Measurements from ENCODE around the gene PFDN1. TPM values are rescaled to one million over a fixed set of nuclear protein-coding genes. Genes with fewer than 3 reads are reported as not detected.
"Not testable (repeated sequence)": the region's sequence is repeated elsewhere in the genome, so short reads cannot be mapped to it uniquely, and the experiment has no call there.

Gene PFDN1
- total and polyA plus RNA-seq, 12 donors, result 49.1 to 194 (median 86.8) TPM

DNA sequence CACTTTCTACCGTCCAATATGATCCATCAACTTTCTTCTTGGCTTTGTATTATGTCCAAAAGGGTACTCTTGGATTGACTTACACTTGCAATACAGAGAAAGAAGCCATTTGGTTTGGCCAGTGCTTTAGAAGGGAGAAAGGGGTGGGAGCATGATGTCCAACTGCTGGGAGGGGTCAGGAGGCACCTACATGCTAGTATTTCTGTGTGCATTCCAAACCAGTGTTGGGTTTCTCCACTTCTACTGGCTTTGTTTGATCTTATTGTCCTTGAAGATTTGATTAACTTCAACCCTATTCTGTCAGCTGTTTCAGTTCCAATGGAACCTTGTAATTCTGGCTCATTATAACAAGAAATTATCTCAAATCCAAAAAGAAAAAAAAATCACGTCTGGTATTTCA lies 100.3 kb downstream of the PFDN1 start:
- peak overlapping the region; percentile 8 to 56 (median 48) for H3K27ac ChIP-seq
- H3K9me3 ChIP-seq (replicated peaks in 1 of 3), result no peaks in the 10 kb centered on the region
- peaks cover 14 to 35% of the 10 kb centered on the region in 2 donors for H3K4me1 ChIP-seq (replicated peaks in 1 of 2)
- no peaks in the 10 kb centered on the region for H3K27me3 ChIP-seq
- TF ChIP-seq, protein P1, sequence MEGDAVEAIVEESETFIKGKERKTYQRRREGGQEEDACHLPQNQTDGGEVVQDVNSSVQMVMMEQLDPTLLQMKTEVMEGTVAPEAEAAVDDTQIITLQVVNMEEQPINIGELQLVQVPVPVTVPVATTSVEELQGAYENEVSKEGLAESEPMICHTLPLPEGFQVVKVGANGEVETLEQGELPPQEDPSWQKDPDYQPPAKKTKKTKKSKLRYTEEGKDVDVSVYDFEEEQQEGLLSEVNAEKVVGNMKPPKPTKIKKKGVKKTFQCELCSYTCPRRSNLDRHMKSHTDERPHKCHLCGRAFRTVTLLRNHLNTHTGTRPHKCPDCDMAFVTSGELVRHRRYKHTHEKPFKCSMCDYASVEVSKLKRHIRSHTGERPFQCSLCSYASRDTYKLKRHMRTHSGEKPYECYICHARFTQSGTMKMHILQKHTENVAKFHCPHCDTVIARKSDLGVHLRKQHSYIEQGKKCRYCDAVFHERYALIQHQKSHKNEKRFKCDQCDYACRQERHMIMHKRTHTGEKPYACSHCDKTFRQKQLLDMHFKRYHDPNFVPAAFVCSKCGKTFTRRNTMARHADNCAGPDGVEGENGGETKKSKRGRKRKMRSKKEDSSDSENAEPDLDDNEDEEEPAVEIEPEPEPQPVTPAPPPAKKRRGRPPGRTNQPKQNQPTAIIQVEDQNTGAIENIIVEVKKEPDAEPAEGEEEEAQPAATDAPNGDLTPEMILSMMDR (IDR thresholded peaks at IDR 0.05), result no peak
- no peak for TF ChIP-seq POLR2A (IDR thresholded peaks at IDR 0.05)
- intact Hi-C loops (cut with DNase I), result no loop called here
- 32 to 50% (median 34%) methylated on average over 2 of the region's 2 CpGs for WGBS, 4 donors
- no peak overlapping the region for H3K4me3 ChIP-seq
- H3K36me3 ChIP-seq (replicated peaks in 1 of 2), result no peaks in the 10 kb centered on the region
- peak in 3 of 7 donors; percentile 42 to 54 (median 42) for DNase-seq

DNA sequence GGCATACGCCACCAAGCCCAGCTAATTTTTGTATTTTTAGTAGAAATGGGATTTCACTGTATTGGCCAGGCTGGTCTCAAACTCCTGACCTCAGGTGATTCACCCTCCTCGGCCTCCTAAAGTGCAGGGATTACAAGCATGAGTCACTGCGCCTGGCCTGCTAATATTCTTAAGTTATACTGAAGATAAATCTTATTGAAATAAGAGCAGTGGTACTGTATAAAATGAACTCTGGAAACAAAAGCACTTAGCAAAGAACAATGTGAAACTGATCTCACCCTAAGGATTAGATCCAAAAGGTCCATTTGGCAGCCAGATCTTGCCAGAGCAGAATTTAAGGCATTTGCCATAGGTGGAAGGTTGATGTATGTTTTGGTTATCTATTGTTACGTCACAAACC lies 100.8 kb downstream of the PFDN1 start:
- 52 to 66% (median 62%) methylated on average over 4 of the region's 4 CpGs for WGBS, 4 donors

DNA sequence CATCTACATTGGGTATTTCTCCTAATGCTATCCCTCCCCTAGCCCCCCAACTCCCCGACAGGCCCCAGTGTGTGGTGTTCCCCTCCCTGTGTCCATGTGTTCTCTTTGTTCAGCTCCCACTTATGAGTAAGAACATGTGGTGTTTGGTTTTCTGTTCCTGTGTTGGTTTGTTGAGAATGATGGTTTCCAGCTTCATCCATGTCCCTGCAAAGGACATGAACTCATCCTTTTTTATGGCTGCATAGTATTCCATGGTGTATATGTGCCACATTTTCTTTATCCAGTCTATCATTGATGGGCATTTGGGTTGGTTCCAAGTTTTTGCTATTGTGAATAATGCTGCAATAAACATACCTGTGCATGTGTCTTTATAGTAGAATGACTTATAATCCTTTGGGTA lies 104.0 kb downstream of the PFDN1 start:
- H3K27ac ChIP-seq; H3K36me3 ChIP-seq (replicated peaks in 1 of 2); H3K9me3 ChIP-seq (replicated peaks in 1 of 3); DNase-seq; intact Hi-C loops (cut with DNase I); H3K4me3 ChIP-seq; H3K27me3 ChIP-seq: not testable (repeated sequence)
- WGBS, 4 donors, result 78 to 100% (median 92%) methylated on average over 1 of the region's 1 CpG
- H3K4me1 ChIP-seq (replicated peaks in 1 of 2), result peaks cover 20 to 35% of the 10 kb centered on the region in 2 donors

More for the DNA sequence above, 100.8 kb downstream of the PFDN1 start:
- intact Hi-C loops (cut with DNase I), result no loop called here
- Histone ChIP-seq H3K27me3 (no peaks in the 10 kb centered on the region), H3K4me3 (no peak overlapping the region), H3K4me1 (replicated peaks in 1 of 2) (peaks cover 14 to 36% of the 10 kb centered on the region in 2 donors), H3K9me3 (replicated peaks in 1 of 3) (no peaks in the 10 kb centered on the region), H3K36me3 (replicated peaks in 1 of 2) (no peaks in the 10 kb centered on the region), H3K27ac (peak overlapping the region in 4 of 5 donors; percentile 15 to 56 (median 51))
- no peak for TF ChIP-seq POLR2A (IDR thresholded peaks at IDR 0.05)
- TF ChIP-seq, protein P1 (IDR thresholded peaks at IDR 0.05), result no peak
- DNase-seq, result no peak

DNA sequence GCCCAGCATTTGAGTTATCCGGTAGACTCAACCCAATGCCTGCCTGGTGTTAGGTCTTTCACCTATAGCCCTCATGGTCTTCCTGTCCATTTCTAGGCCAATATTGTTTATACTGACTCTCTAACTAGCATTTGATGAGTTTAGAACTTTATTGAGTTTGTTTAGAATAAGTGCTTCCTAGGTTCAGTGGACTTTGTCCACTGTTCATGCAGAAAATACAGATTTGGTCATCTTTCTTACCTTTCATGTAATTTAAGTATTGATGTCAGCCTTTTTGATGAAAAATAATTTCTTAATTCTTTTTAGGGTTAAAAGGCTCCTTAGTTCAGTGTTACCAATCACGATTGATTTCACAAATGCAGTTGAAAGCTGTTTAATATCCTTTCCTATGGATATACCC lies 105.9 kb downstream of the PFDN1 start:
- no peak overlapping the region for H3K4me3 ChIP-seq
- WGBS, 4 donors, result 88 to 99% (median 95%) methylated on average over 2 of the region's 2 CpGs
- peaks cover 14 to 20% of the 10 kb centered on the region in 2 donors for H3K4me1 ChIP-seq (replicated peaks in 1 of 2)
- no peaks in the 10 kb centered on the region for H3K27me3 ChIP-seq
- peak overlapping the region in 4 of 5 donors; percentile 31 to 65 (median 56) for H3K27ac ChIP-seq
- no peak for DNase-seq
- intact Hi-C loops (cut with DNase I), result no loop called here
- H3K36me3 ChIP-seq (replicated peaks in 1 of 2), result no peaks in the 10 kb centered on the region
- TF ChIP-seq, protein P1 (IDR thresholded peaks at IDR 0.05), result no peak
- no peak for TF ChIP-seq POLR2A (IDR thresholded peaks at IDR 0.05)
- no peaks in the 10 kb centered on the region for H3K9me3 ChIP-seq (replicated peaks in 1 of 3)

GRCh38 chr5:140196115-140196814 lies 106.6 kb downstream of the PFDN1 start:
- DNase-seq, result no peak
- intact Hi-C loops (cut with DNase I), result no loop called here
- Histone ChIP-seq H3K9me3 (replicated peaks in 1 of 3) (no peaks in the 10 kb centered on the region), H3K4me1 (replicated peaks in 1 of 2) (peaks cover 15 to 24% of the 10 kb centered on the region in 2 donors), H3K36me3 (replicated peaks in 1 of 2) (no peaks in the 10 kb centered on the region), H3K4me3 (no peak overlapping the region), H3K27ac (peak overlapping the region in 4 of 5 donors; percentile 54 to 65 (median 56)), H3K27me3 (no peaks in the 10 kb centered on the region)
- whole genome bisulfite sequencing, 4 donors, result 8 to 33% (median 17%) methylated on average over 2 of the region's 2 CpGs
- no peak for TF ChIP-seq POLR2A (IDR thresholded peaks at IDR 0.05)
- TF ChIP-seq, protein P1 (IDR thresholded peaks at IDR 0.05), result no peak

Data from adrenal gland (tissue), 12 donors.